Measurements from ENCODE around the gene MTFMT.

- no peak for TF ChIP-seq POLR2A (IDR thresholded peaks at IDR 0.05)
- TF ChIP-seq CTCF (IDR thresholded peaks at IDR 0.05) = no peak
Measured at GRCh38 chr15:64975390-64975789, 54.0 kb downstream of the MTFMT start.

Data from ovary (tissue), 3 donors.